OCI-LY7 (cell line): ENCODE results near the gene NR2F6. TPM values are rescaled to one million over a fixed set of nuclear protein-coding genes. Genes with fewer than 3 reads are reported as not detected.

Source experiments
- BruUV-seq: library from RNA; stranded (reverse); fragments of 400-500 nt; replicated peaks from 2 replicates; lab custom pipeline; 2021; lab: Mats Ljungman, UMichigan
- CTCF ChIA-PET: fragments of 300-600 bp; sonication (Branson Sonifier 250); formaldehyde crosslinking; loops from one replicate; lab custom pipeline; 2022; ENCODE audit warnings: antibody characterized with exemption; ENCODE audit not compliant: unreplicated experiment; lab: Charles Lee
- POLR2A ChIA-PET: fragments of 300-600 bp; sonication (Branson Sonifier 250); formaldehyde crosslinking; loops from one replicate; lab custom pipeline; 2022; ENCODE audit warnings: antibody characterized with exemption; lab: Charles Lee
- DNase-seq: peaks from one replicate; pipeline ENCODE4 v3.0.0-alpha.2; 2015; ENCODE audit warnings: low spot score
- H2AFZ ChIP-seq: fragments of 200-600 bp; sonication (generic), shearing (Covaris generic); 2 replicates; pipeline ENCODE4 v1.6.1; 2014; ENCODE audit warnings: mild to moderate bottlenecking, antibody characterized with exemption, low read length, moderate library complexity
- H3K27ac ChIP-seq: fragments of 200-600 bp; sonication (generic); 2 replicates; pipeline ENCODE4 v1.5.1; 2014; ENCODE audit warnings: mixed run types, low read depth, mild to moderate bottlenecking, moderate library complexity, low read length, inconsistent platforms; ENCODE audit not compliant: poor library complexity, severe bottlenecking
- H3K36me3 ChIP-seq: fragments of 200-600 bp; sonication (generic); 2 replicates; pipeline ENCODE4 v1.6.1; 2014; ENCODE audit warnings: mild to moderate bottlenecking, antibody characterized with exemption, low read length, moderate library complexity, mixed read lengths; ENCODE audit not compliant: insufficient read depth
- H3K4me1 ChIP-seq: fragments of 200-600 bp; sonication (generic); 2 replicates; pipeline ENCODE4 v1.5.1; 2014; ENCODE audit warnings: mild to moderate bottlenecking, low read length; ENCODE audit not compliant: insufficient read depth, poor library complexity, severe bottlenecking
- H3K4me2 ChIP-seq: fragments of 200-600 bp; sonication (generic); 2 replicates; pipeline ENCODE4 v1.6.1; 2014; ENCODE audit warnings: mild to moderate bottlenecking, low read length
- H3K4me3 ChIP-seq: fragments of 200-600 bp; sonication (generic); 2 replicates; pipeline ENCODE4 v1.5.1; 2014; ENCODE audit warnings: mild to moderate bottlenecking, low read depth, low read length; ENCODE audit not compliant: poor library complexity, severe bottlenecking
- H3K79me2 ChIP-seq: fragments of 200-600 bp; sonication (generic); 2 replicates; pipeline ENCODE4 v1.6.1; 2016; ENCODE audit warnings: low read depth, mild to moderate bottlenecking, low read length, moderate library complexity, mixed read lengths; ENCODE audit not compliant: insufficient read depth
- H3K9me2 ChIP-seq: fragments of 200-600 bp; sonication (generic); 2 replicates; pipeline ENCODE4 v1.6.1; 2016; ENCODE audit warnings: mild to moderate bottlenecking, low read length, mixed read lengths; ENCODE audit not compliant: insufficient read depth
- H3K9me3 ChIP-seq: fragments of 200-600 bp; sonication (generic); 2 replicates; pipeline ENCODE4 v1.6.1; 2014; ENCODE audit warnings: mild to moderate bottlenecking, mixed run types, low read length, mixed read lengths
- H4K20me1 ChIP-seq: fragments of 200-600 bp; sonication (generic); 2 replicates; pipeline ENCODE4 v1.6.1; 2014; ENCODE audit warnings: mild to moderate bottlenecking, antibody characterized with exemption, low read length, moderate library complexity, mixed read lengths; ENCODE audit not compliant: insufficient read depth
- EZH2phosphoT487 ChIP-seq: fragments of 200-600 bp; sonication (generic); IDR thresholded peaks from 2 replicates; pipeline ENCODE4 v1.6.1; 2018; ENCODE audit warnings: low read depth, borderline replicate concordance, mild to moderate bottlenecking, mixed run types, antibody characterized with exemption, low read length, moderate library complexity, mixed read lengths
- intact Hi-C: fragments of 100-400 bp; cut with micrococcal nuclease; formaldehyde crosslinking; loops from one replicate; pipeline ENCODE4 v1.10.0; 2022; ENCODE audit not compliant: unreplicated experiment
- total RNA-seq, 2 experiments: library from RNA; depleted of rRNA in 1 of 2; stranded (reverse); fragments of >200 nt in 1 of 2; shearing (Covaris generic) in 1 of 2; gene quantifications; 2 replicates each; pipeline ENCODE4 v1.2.3, GENCODE V29; 2014 to 2022
- TF ChIP-seq, protein P1 (sequence below): fragments of 200-600 bp; sonication (generic); conservative IDR thresholded peaks from 2 replicates; pipeline ENCODE4 v1.5.1; 2014; ENCODE audit warnings: mild to moderate bottlenecking, antibody characterized with exemption, low read length, moderate library complexity, mixed read lengths

Gene NR2F6
- total RNA-seq, 2 experiments from 2014 or later = 33.1 to 39.2 TPM

- Histone ChIP-seq H3K9me2 (no peaks in the 10 kb centered on the region), H4K20me1 (no peaks in the 10 kb centered on the region), H2AFZ (peak overlapping the region; percentile 76; the same call in 1 of the 2 replicates), H3K79me2 (peaks cover 13% of the 10 kb centered on the region; the same call in 1 of the 2 replicates), H3K4me2 (peak overlapping the region; percentile 92), H3K27ac (peak overlapping the region; percentile 69), H3K4me1 (peaks cover 22% of the 10 kb centered on the region), H3K9me3 (no peaks in the 10 kb centered on the region), H3K36me3 (peaks cover 61% of the 10 kb centered on the region), H3K4me3 (peak overlapping the region; percentile 83)
- ChIA-PET POLR2A (interaction anchor here (0.6 to 3.5 kb wide), 2 partner anchors 16 to 706 kb away, joined by 3 to 28 read pairs; partner anchors contain the start of gene BABAM1), CTCF (interaction anchor here (0.6 to 0.9 kb wide), 3 partner anchors 16 to 44 kb away, joined by 3 read pairs; no protein-coding TSS in a partner anchor)
- DNase-seq = peak; percentile 92
- intact Hi-C loops = loop anchor here (1.0 to 5.0 kb wide), 4 partner anchors 21 to 215 kb away; partner anchors contain the start of genes HAUS8 and MYO9B
- TF ChIP-seq, protein P1, sequence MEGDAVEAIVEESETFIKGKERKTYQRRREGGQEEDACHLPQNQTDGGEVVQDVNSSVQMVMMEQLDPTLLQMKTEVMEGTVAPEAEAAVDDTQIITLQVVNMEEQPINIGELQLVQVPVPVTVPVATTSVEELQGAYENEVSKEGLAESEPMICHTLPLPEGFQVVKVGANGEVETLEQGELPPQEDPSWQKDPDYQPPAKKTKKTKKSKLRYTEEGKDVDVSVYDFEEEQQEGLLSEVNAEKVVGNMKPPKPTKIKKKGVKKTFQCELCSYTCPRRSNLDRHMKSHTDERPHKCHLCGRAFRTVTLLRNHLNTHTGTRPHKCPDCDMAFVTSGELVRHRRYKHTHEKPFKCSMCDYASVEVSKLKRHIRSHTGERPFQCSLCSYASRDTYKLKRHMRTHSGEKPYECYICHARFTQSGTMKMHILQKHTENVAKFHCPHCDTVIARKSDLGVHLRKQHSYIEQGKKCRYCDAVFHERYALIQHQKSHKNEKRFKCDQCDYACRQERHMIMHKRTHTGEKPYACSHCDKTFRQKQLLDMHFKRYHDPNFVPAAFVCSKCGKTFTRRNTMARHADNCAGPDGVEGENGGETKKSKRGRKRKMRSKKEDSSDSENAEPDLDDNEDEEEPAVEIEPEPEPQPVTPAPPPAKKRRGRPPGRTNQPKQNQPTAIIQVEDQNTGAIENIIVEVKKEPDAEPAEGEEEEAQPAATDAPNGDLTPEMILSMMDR = peak; percentile 90
- TF ChIP-seq EZH2phosphoT487 = no peak
- BruUV-seq = no TSS peak
Observed at GRCh38 chr19:17282488-17283125, 36.9 kb upstream of the NR2F6 start.

DNA sequence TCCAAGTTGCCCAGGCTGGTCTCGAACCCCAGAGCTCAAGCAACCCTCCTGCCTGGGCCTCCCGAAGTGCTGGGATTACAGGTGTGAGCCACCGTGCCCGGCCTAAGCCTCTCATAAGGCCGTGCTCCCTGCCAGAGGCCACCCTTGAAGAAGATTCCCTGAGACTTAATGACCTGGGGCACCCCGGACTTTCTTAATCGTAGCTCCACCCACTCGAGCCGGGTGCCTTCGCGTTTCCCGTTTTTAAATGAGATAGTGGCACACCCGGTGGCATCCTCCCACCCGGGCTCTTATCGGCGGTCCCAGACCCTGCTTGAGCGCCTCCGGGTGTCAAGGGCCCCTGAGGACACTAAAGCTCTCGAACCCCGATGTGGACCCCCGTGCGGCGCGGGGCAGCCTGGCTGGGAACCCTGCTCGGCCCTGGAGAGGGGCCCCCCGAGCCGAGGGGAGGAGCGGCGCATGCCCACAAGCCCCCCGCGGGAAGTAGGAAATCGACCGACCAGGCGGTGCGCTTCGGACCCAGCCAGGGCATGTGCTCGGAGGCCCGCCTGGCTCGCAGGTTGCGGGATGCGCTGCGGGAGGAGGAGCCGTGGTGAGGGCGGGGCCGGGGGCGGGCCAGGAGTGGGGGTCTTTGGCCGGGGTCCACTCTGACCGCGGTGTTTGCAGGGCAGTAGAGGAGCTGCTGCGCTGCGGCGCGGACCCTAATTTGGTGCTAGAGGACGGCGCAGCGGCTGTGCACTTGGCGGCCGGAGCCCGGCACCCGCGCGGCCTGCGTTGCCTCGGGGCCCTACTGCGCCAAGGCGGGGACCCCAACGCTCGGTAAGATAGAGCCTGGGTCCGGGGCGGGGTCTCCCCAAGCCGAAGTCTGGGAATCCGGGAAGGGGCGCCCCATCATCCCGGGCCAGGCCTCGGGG is 35.9 kb upstream of the NR2F6 start, which contains the start of gene ANKLE1:
ANKLE1 (plus strand) TSS at position 511 of the 914 bp plus-strand sequence; CDS start at position 531, 20 bp downstream.
- BruUV-seq = TSS peak; percentile 61
- TF ChIP-seq, protein P1 = no peak
- no peak for TF ChIP-seq EZH2phosphoT487
- POLR2A ChIA-PET = interaction anchor here (0.5 to 3.5 kb wide), 9 partner anchors 15 to 707 kb away, joined by 3 to 28 read pairs (median 3); partner anchors contain the start of genes BABAM1 and USHBP1
- Histone ChIP-seq H3K9me2 (no peaks in the 10 kb centered on the region), H3K4me1 (peaks cover 22% of the 10 kb centered on the region), H3K79me2 (peaks cover 13% of the 10 kb centered on the region; the same call in 1 of the 2 replicates), H3K36me3 (peaks cover 66% of the 10 kb centered on the region), H3K4me3 (peak within 1 kb of the TSS; percentile 83), H2AFZ (peak within 1 kb of the TSS; percentile 76), H3K9me3 (no peaks in the 10 kb centered on the region), H3K4me2 (peak within 1 kb of the TSS; percentile 92), H3K27ac (peak within 1 kb of the TSS; percentile 69), H4K20me1 (no peaks in the 10 kb centered on the region)
- CTCF ChIA-PET = interaction anchor here (0.6 to 1.3 kb wide), 4 partner anchors 15 to 43 kb away, joined by 3 to 4 read pairs (median 3); no protein-coding TSS in a partner anchor
- peak; percentile 82 for DNase-seq
- intact Hi-C loops = loop anchor here (1.0 to 5.0 kb wide), 4 partner anchors 20 to 214 kb away; partner anchors contain the start of genes HAUS8 and MYO9B
